CD4-positive, CD25-positive, alpha-beta regulatory T cell (primary cell): ENCODE data around the gene FAM110C. TPM values are rescaled to one million over a fixed set of nuclear protein-coding genes. Genes with fewer than 3 reads are reported as not detected.

Experiments
- ATAC-seq, 2 donors: fragments of 150-1000 bp; cut with Tn5 transposase; one replicate each; pipeline ENCODE4 v1.10.0; 2021; ENCODE audit warnings: low read depth in 2 of 2, moderate number of reproducible peaks in 2 of 2, moderate library complexity in 1 of 2
- DNase-seq, 3 donors: peaks; one replicate each; pipeline versions ENCODE4 v3.0.0 to v3.0.0-alpha.2; 2012 to 2022; ENCODE audit warnings: mixed read lengths in 1 of 3
- H3K27ac ChIP-seq: one replicate; pipeline ENCODE4 v1.7.0; 2013; ENCODE audit warnings: mild to moderate bottlenecking, low read length; ENCODE audit not compliant: insufficient read depth, poor library complexity, severe bottlenecking
- H3K27me3 ChIP-seq: one replicate; pipeline ENCODE4 v1.7.0; 2013; ENCODE audit warnings: low read length; ENCODE audit not compliant: control insufficient read depth, insufficient read depth
- H3K36me3 ChIP-seq: one replicate; pipeline ENCODE4 v1.7.0; 2013; ENCODE audit warnings: mild to moderate bottlenecking, low read length, moderate library complexity; ENCODE audit not compliant: control insufficient read depth, insufficient read depth
- H3K4me1 ChIP-seq: 2 replicates; pipeline ENCODE4 v1.7.0; 2013; ENCODE audit warnings: mild to moderate bottlenecking, low read length; ENCODE audit not compliant: insufficient read depth, control insufficient read depth, poor library complexity, severe bottlenecking
- H3K4me3 ChIP-seq: one replicate; pipeline ENCODE4 v1.7.0; 2013; ENCODE audit warnings: low read depth, mild to moderate bottlenecking, low read length, moderate library complexity
- H3K9me3 ChIP-seq, 2 experiments: 1 replicate in 1 of 2; 2 replicates in 1 of 2; pipeline ENCODE4 v1.7.0; 2013; ENCODE audit warnings: low read length in 2 of 2, mild to moderate bottlenecking in 1 of 2, moderate library complexity in 1 of 2; ENCODE audit not compliant: control insufficient read depth in 2 of 2
- H3K27ac Mint-ChIP-seq, 3 donors: one replicate each; pipeline ENCODE4 v1.8.0; 2020 to 2022; ENCODE audit warnings: mild to moderate bottlenecking in 3 of 3, mixed read lengths in 3 of 3, moderate library complexity in 2 of 3
- H3K27me3 Mint-ChIP-seq: one replicate; pipeline ENCODE4 v1.8.0; 2022; ENCODE audit warnings: mild to moderate bottlenecking, mixed read lengths
- H3K36me3 Mint-ChIP-seq: one replicate; pipeline ENCODE4 v1.8.0; 2020; ENCODE audit warnings: mixed read lengths
- H3K4me1 Mint-ChIP-seq, 4 donors: one replicate each; pipeline ENCODE4 v1.8.0; 2020 to 2022; ENCODE audit warnings: mixed read lengths in 4 of 4, mild to moderate bottlenecking in 1 of 4
- H3K4me3 Mint-ChIP-seq, 4 donors: one replicate each; pipeline ENCODE4 v1.8.0; 2020 to 2022; ENCODE audit warnings: mild to moderate bottlenecking in 4 of 4, mixed read lengths in 4 of 4, moderate library complexity in 3 of 4
- H3K9me3 Mint-ChIP-seq, 7 donors: one replicate each; pipeline ENCODE4 v1.8.0; 2020 to 2022; ENCODE audit warnings: mixed read lengths in 7 of 7, mild to moderate bottlenecking in 3 of 7, moderate library complexity in 2 of 7
- polyA plus RNA-seq, 4 donors: library from polyadenylated mRNA; unstranded; fragments of 300-500 nt; fragmentation: Illumina TruSeq; gene quantifications; one replicate each; pipeline ENCODE4 v1.2.3, GENCODE V29; 2021
- total RNA-seq: library from RNA; stranded (reverse); gene quantifications from one replicate; pipeline ENCODE4 v1.2.3, GENCODE V29; 2022

FAM110C gene
- total and polyA plus RNA-seq, 5 donors from 2014 or later = 0.79 to 4.9 (median 1.8) TPM

GRCh38 chr2:38155-38554 lies 8.2 kb downstream of the FAM110C start:
- no peak for ATAC-seq
- Mint-ChIP-seq H3K4me1 (peaks cover 19 to 57% (median 38%) of the 10 kb centered on the region in 4 donors), H3K27me3 (peaks cover 6% of the 10 kb centered on the region), H3K9me3 (no peaks in the 10 kb centered on the region), H3K36me3 (peaks cover 7% of the 10 kb centered on the region), H3K4me3 (no peak overlapping the region), H3K27ac (peak overlapping the region in 1 of 3 donors; percentile 60)
- DNase-seq = no peak
- Histone ChIP-seq H3K9me3 (no peaks in the 10 kb centered on the region), H3K27me3 (no peaks in the 10 kb centered on the region), H3K4me3 (no peak overlapping the region), H3K4me1 (peaks cover 30% of the 10 kb centered on the region), H3K36me3 (no peaks in the 10 kb centered on the region), H3K27ac (no peak overlapping the region)

- Histone ChIP-seq H3K9me3 (no peaks in the 10 kb centered on the region), H3K36me3 (no peaks in the 10 kb centered on the region), H3K4me3 (peak overlapping the region; percentile 28), H3K27ac (no peak overlapping the region), H3K27me3 (no peaks in the 10 kb centered on the region), H3K4me1 (peaks cover 39% of the 10 kb centered on the region)
- ATAC-seq = no peak
- peaks cover 7% of the 10 kb centered on the region for H3K36me3 Mint-ChIP-seq
- DNase-seq = no peak
- H3K4me3 Mint-ChIP-seq = peak overlapping the region in 1 of 4 donors; percentile 69
- no peaks in the 10 kb centered on the region for H3K9me3 Mint-ChIP-seq
- H3K27me3 Mint-ChIP-seq = peaks cover 5% of the 10 kb centered on the region
- peaks cover 26 to 72% (median 47%) of the 10 kb centered on the region in 4 donors for H3K4me1 Mint-ChIP-seq
- H3K27ac Mint-ChIP-seq = peak overlapping the region in 2 of 3 donors; percentile 63 to 91
Observed at GRCh38 chr2:36318-36717, 10.0 kb downstream of the FAM110C start.

- peaks cover 26 to 73% (median 47%) of the 10 kb centered on the region in 4 donors for H3K4me1 Mint-ChIP-seq
- H3K9me3 ChIP-seq = no peaks in the 10 kb centered on the region
- peak overlapping the region in 2 of 3 donors; percentile 8 to 46 for H3K27ac Mint-ChIP-seq
- ATAC-seq (peak; percentile 11 to 15), DNase-seq (peak in 1 of 3 donors; percentile 64)
- no peaks in the 10 kb centered on the region for H3K36me3 ChIP-seq
- H3K27me3 ChIP-seq = no peaks in the 10 kb centered on the region
- no peaks in the 10 kb centered on the region for H3K9me3 Mint-ChIP-seq
- peaks cover 39% of the 10 kb centered on the region for H3K4me1 ChIP-seq
- peaks cover 3% of the 10 kb centered on the region for H3K27me3 Mint-ChIP-seq
- H3K4me3 Mint-ChIP-seq = peak overlapping the region in 1 of 4 donors; percentile 17
- no peak overlapping the region for H3K4me3 ChIP-seq
- H3K36me3 Mint-ChIP-seq = peaks cover 7% of the 10 kb centered on the region
- H3K27ac ChIP-seq = no peak overlapping the region
Observed at GRCh38 chr2:35852-36251, 10.5 kb downstream of the FAM110C start.

- H3K27me3 Mint-ChIP-seq = no peaks in the 10 kb centered on the region
- Histone ChIP-seq H3K9me3 (no peaks in the 10 kb centered on the region), H3K27me3 (no peaks in the 10 kb centered on the region), H3K4me1 (peaks cover 42% of the 10 kb centered on the region), H3K36me3 (no peaks in the 10 kb centered on the region), H3K27ac (peak overlapping the region; percentile 62), H3K4me3 (peak overlapping the region; percentile 60)
- H3K4me3 Mint-ChIP-seq = peak overlapping the region; percentile 33 to 72 (median 68)
- peak; percentile 80 to 87 for ATAC-seq
- DNase-seq = peak in 2 of 3 donors; percentile 36 to 87
- peak overlapping the region; percentile 58 to 82 (median 80) for H3K27ac Mint-ChIP-seq
- H3K36me3 Mint-ChIP-seq = peaks cover 7% of the 10 kb centered on the region
- H3K4me1 Mint-ChIP-seq = peaks cover 22 to 70% (median 48%) of the 10 kb centered on the region in 4 donors
- H3K9me3 Mint-ChIP-seq = no peaks in the 10 kb centered on the region
Observed at GRCh38 chr2:33620-34019, 12.7 kb downstream of the FAM110C start.

GRCh38 chr2:32068-32467 lies 14.2 kb downstream of the FAM110C start:
- Mint-ChIP-seq H3K27ac (peak overlapping the region; percentile 24 to 80 (median 48)), H3K4me1 (peaks cover 32 to 77% (median 56%) of the 10 kb centered on the region in 4 donors), H3K4me3 (peak overlapping the region; percentile 0 to 27 (median 8)), H3K36me3 (peaks cover 4% of the 10 kb centered on the region), H3K9me3 (peaks cover 0 to 3% (median 0%) of the 10 kb centered on the region in 7 donors), H3K27me3 (no peaks in the 10 kb centered on the region)
- Histone ChIP-seq H3K9me3 (no peaks in the 10 kb centered on the region), H3K36me3 (no peaks in the 10 kb centered on the region), H3K27me3 (no peaks in the 10 kb centered on the region), H3K4me3 (peak overlapping the region; percentile 66), H3K27ac (no peak overlapping the region), H3K4me1 (peaks cover 48% of the 10 kb centered on the region)
- DNase-seq (peak in 1 of 3 donors; percentile 64), ATAC-seq (no peak)

- ATAC-seq (no peak), DNase-seq (no peak)
- Mint-ChIP-seq H3K4me3 (no peak overlapping the region), H3K27me3 (no peaks in the 10 kb centered on the region), H3K27ac (peak overlapping the region in 1 of 3 donors; percentile 42), H3K36me3 (peaks cover 4% of the 10 kb centered on the region), H3K4me1 (peaks cover 30 to 60% (median 47%) of the 10 kb centered on the region in 4 donors), H3K9me3 (peaks cover 0 to 3% (median 0%) of the 10 kb centered on the region in 7 donors)
- H3K36me3 ChIP-seq = no peaks in the 10 kb centered on the region
- no peaks in the 10 kb centered on the region for H3K9me3 ChIP-seq
- H3K4me1 ChIP-seq = peaks cover 35% of the 10 kb centered on the region
- no peak overlapping the region for H3K4me3 ChIP-seq
- no peaks in the 10 kb centered on the region for H3K27me3 ChIP-seq
- H3K27ac ChIP-seq = no peak overlapping the region
Observed at GRCh38 chr2:29253-29652, 17.1 kb downstream of the FAM110C start.

GRCh38 chr2:28406-28975 lies 17.8 kb downstream of the FAM110C start:
- H3K9me3 Mint-ChIP-seq = peaks cover 0 to 3% (median 0%) of the 10 kb centered on the region in 7 donors
- peak in 1 of 3 donors; percentile 63 for DNase-seq
- no peaks in the 10 kb centered on the region for H3K27me3 Mint-ChIP-seq
- no peak for ATAC-seq
- peaks cover 32 to 60% (median 46%) of the 10 kb centered on the region in 4 donors for H3K4me1 Mint-ChIP-seq
- Histone ChIP-seq H3K36me3 (no peaks in the 10 kb centered on the region), H3K27me3 (no peaks in the 10 kb centered on the region), H3K4me3 (no peak overlapping the region), H3K9me3 (no peaks in the 10 kb centered on the region), H3K4me1 (peaks cover 35% of the 10 kb centered on the region), H3K27ac (peak overlapping the region; percentile 26)
- H3K4me3 Mint-ChIP-seq = peak overlapping the region in 1 of 4 donors; percentile 43
- H3K36me3 Mint-ChIP-seq = peaks cover 4% of the 10 kb centered on the region
- peak overlapping the region in 2 of 3 donors; percentile 34 to 62 for H3K27ac Mint-ChIP-seq

GRCh38 chr2:26891-27290 lies 19.4 kb downstream of the FAM110C start:
- Histone ChIP-seq H3K36me3 (no peaks in the 10 kb centered on the region), H3K4me1 (peaks cover 26% of the 10 kb centered on the region), H3K27me3 (no peaks in the 10 kb centered on the region), H3K9me3 (no peaks in the 10 kb centered on the region), H3K27ac (no peak overlapping the region), H3K4me3 (no peak overlapping the region)
- Mint-ChIP-seq H3K4me1 (peaks cover 20 to 51% (median 35%) of the 10 kb centered on the region in 4 donors), H3K4me3 (no peak overlapping the region), H3K27ac (no peak overlapping the region), H3K9me3 (peaks cover 0 to 7% (median 0%) of the 10 kb centered on the region in 7 donors), H3K36me3 (peaks cover 4% of the 10 kb centered on the region), H3K27me3 (no peaks in the 10 kb centered on the region)
- DNase-seq (no peak), ATAC-seq (no peak)
